GM12891 (cell line): ENCODE results near the gene KDM4C.

Experiments used
- POLR2A ChIP-seq: IDR thresholded peaks from 2 replicates; pipeline ENCODE4 v1.6.1; 2011; ENCODE audit warnings: low read depth, low read length, control low read depth
- POLR2AphosphoS5 ChIP-seq: IDR thresholded peaks from 2 replicates; pipeline ENCODE4 v1.6.1; 2011; ENCODE audit warnings: low read depth, low read length, control low read depth
- POU2F2 ChIP-seq: IDR thresholded peaks from 2 replicates; pipeline ENCODE4 v1.6.1; 2011; ENCODE audit warnings: low read depth, mild to moderate bottlenecking, control low read depth, low read length, moderate library complexity
- SPI1 ChIP-seq: IDR thresholded peaks from 2 replicates; pipeline ENCODE4 v1.6.1; 2011; ENCODE audit warnings: low read depth, low read length, control low read depth
- TAF1 ChIP-seq: IDR thresholded peaks from 2 replicates; pipeline ENCODE4 v1.6.1; 2011; ENCODE audit warnings: low read depth, low read length, control low read depth

- no peak for TF ChIP-seq POU2F2
- TF ChIP-seq POLR2A, result no peak
- TF ChIP-seq POLR2AphosphoS5, result no peak
- no peak for TF ChIP-seq SPI1
- no peak for TF ChIP-seq TAF1
Measured at GRCh38 chr9:6822696-6823095, 64.9 kb downstream of the KDM4C start.
